ENCODE data around the gene SNX27.
"Not testable (repeated sequence)": the region's sequence is repeated elsewhere in the genome, so short reads cannot be mapped to it uniquely, and the experiment has no call there.

Gene SNX27

GRCh38 chr1:151680391-151680790, 68.5 kb downstream of the SNX27 start:
- Histone ChIP-seq H3K4me3 (IDR thresholded peaks at IDR 0.05; ENCODE audit: insufficient read depth, low read depth, low read length) (no peak overlapping the region), H3K4me2 (no peak overlapping the region)

GRCh38 chr1:151680826-151681225, 69.0 kb downstream of the SNX27 start:
- Histone ChIP-seq H3K4me1 (ENCODE audit: low read depth, poor library complexity, severe bottlenecking) (no peaks in the 10 kb centered on the region), H3K79me2 (ENCODE audit: insufficient read depth, low read depth) (no peaks in the 10 kb centered on the region), H3K27ac (no peak overlapping the region), H3K36me3 (ENCODE audit: insufficient read depth) (no peaks in the 10 kb centered on the region; the same call in 1 of the 2 replicates), H3K9ac (no peak overlapping the region), H3K27me3 (ENCODE audit: insufficient read depth, low read depth) (no peaks in the 10 kb centered on the region), H4K20me1 (ENCODE audit: insufficient read depth) (no peaks in the 10 kb centered on the region), H3K4me3 (IDR thresholded peaks at IDR 0.05; ENCODE audit: insufficient read depth, low read depth, low read length) (no peak overlapping the region), H3K4me2 (no peak overlapping the region), H2AFZ (ENCODE audit: low read depth) (no peak overlapping the region)
- no peak for TF ChIP-seq CTCF (conservative IDR thresholded peaks at IDR 0.05; ENCODE audit: low read depth, low read length)

More at GRCh38 chr1:151680391-151680790, 68.5 kb downstream of the SNX27 start:
- no peaks in the 10 kb centered on the region for H3K79me2 ChIP-seq (ENCODE audit: insufficient read depth, low read depth)
- no peak for TF ChIP-seq CTCF (conservative IDR thresholded peaks at IDR 0.05; ENCODE audit: low read depth, low read length)
- H3K27ac ChIP-seq = no peak overlapping the region
- H3K9ac ChIP-seq = no peak overlapping the region
- no peak overlapping the region for H2AFZ ChIP-seq (ENCODE audit: low read depth)
- H3K36me3 ChIP-seq (ENCODE audit: insufficient read depth) = no peaks in the 10 kb centered on the region; the same call in 1 of the 2 replicates
- H3K27me3 ChIP-seq (ENCODE audit: insufficient read depth, low read depth) = no peaks in the 10 kb centered on the region
- no peaks in the 10 kb centered on the region for H3K4me1 ChIP-seq (ENCODE audit: low read depth, poor library complexity, severe bottlenecking)
- H4K20me1 ChIP-seq (ENCODE audit: insufficient read depth) = no peaks in the 10 kb centered on the region

- Histone ChIP-seq H4K20me1 (ENCODE audit: insufficient read depth) (no peaks in the 10 kb centered on the region), H3K79me2 (ENCODE audit: insufficient read depth, low read depth) (no peaks in the 10 kb centered on the region), H3K4me2 (no peak overlapping the region)
Measured at GRCh38 chr1:151681923-151682322, 70.1 kb downstream of the SNX27 start.

GRCh38 chr1:151682901-151683300, 71.1 kb downstream of the SNX27 start:
- H3K36me3 ChIP-seq (ENCODE audit: insufficient read depth); H3K27ac ChIP-seq; H2AFZ ChIP-seq (ENCODE audit: low read depth); H4K20me1 ChIP-seq (ENCODE audit: insufficient read depth); H3K27me3 ChIP-seq (ENCODE audit: insufficient read depth, low read depth); H3K9ac ChIP-seq; H3K4me3 ChIP-seq (IDR thresholded peaks at IDR 0.05; ENCODE audit: insufficient read depth, low read depth, low read length); H3K4me1 ChIP-seq (ENCODE audit: low read depth, poor library complexity, severe bottlenecking); H3K79me2 ChIP-seq (ENCODE audit: insufficient read depth, low read depth); H3K4me2 ChIP-seq: not testable (repeated sequence)

More at GRCh38 chr1:151681923-151682322, 70.1 kb downstream of the SNX27 start:
- no peaks in the 10 kb centered on the region for H3K27me3 ChIP-seq (ENCODE audit: insufficient read depth, low read depth)
- H3K27ac ChIP-seq = no peak overlapping the region
- H3K4me1 ChIP-seq (ENCODE audit: low read depth, poor library complexity, severe bottlenecking) = no peaks in the 10 kb centered on the region
- TF ChIP-seq CTCF (conservative IDR thresholded peaks at IDR 0.05; ENCODE audit: low read depth, low read length) = no peak
- H3K9ac ChIP-seq = no peak overlapping the region
- no peaks in the 10 kb centered on the region; the same call in 1 of the 2 replicates for H3K36me3 ChIP-seq (ENCODE audit: insufficient read depth)
- no peak overlapping the region for H3K4me3 ChIP-seq (IDR thresholded peaks at IDR 0.05; ENCODE audit: insufficient read depth, low read depth, low read length)
- no peak overlapping the region for H2AFZ ChIP-seq (ENCODE audit: low read depth)

- Histone ChIP-seq H2AFZ (ENCODE audit: low read depth) (no peak overlapping the region), H3K9ac (no peak overlapping the region), H3K27me3 (ENCODE audit: insufficient read depth, low read depth) (no peaks in the 10 kb centered on the region), H3K4me2 (no peak overlapping the region), H4K20me1 (ENCODE audit: insufficient read depth) (no peaks in the 10 kb centered on the region), H3K4me1 (ENCODE audit: low read depth, poor library complexity, severe bottlenecking) (no peaks in the 10 kb centered on the region), H3K36me3 (ENCODE audit: insufficient read depth) (no peaks in the 10 kb centered on the region), H3K79me2 (ENCODE audit: insufficient read depth, low read depth) (no peaks in the 10 kb centered on the region), H3K27ac (no peak overlapping the region), H3K4me3 (IDR thresholded peaks at IDR 0.05; ENCODE audit: insufficient read depth, low read depth, low read length) (no peak overlapping the region)
- no peak for TF ChIP-seq CTCF (conservative IDR thresholded peaks at IDR 0.05; ENCODE audit: low read depth, low read length)
Measured at GRCh38 chr1:151684128-151684527, 72.3 kb downstream of the SNX27 start.
